ENCODE data around the gene CCDC6.
"Not testable (repeated sequence)": the region's sequence is repeated elsewhere in the genome, so short reads cannot be mapped to it uniquely, and the experiment has no call there.

The CCDC6 gene

DNA sequence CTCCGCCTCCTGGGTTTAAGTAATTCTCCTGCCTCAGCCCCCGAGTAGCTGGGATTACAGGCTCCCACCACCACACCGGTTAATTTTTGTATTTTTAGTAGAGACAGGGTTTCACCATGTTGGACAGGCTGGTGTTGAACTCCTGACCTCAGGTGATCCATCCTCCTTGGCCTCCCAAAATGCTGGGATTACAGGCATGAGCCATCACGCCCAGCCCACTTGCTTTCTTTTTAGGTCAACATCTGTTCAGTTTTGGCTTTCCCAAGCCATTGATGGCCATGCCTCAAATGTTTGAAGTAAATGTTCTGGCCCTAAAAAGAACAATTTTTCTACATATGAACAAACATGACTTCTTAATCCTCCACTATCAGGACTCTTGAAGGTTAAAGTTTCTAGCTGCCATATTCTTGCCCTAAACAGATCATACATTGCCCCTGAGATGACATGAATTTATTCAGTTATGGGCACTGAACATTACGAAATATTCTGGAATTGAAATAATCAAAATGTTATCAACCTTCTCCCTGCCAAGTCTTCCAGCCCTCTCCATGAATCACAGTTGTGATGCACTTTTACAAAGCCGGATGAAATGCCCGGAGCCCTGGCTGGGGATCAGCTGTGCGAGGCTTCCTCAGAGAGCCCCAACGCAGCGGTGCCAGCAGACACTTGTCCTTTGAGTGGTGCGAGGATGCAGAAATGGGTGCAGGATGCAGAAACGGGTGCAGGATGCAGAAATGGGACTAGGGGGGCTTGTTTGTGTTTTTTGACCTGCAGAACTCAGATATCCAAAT, 156.0 kb downstream of the CCDC6 start:
- DNase-seq: no peak

DNA sequence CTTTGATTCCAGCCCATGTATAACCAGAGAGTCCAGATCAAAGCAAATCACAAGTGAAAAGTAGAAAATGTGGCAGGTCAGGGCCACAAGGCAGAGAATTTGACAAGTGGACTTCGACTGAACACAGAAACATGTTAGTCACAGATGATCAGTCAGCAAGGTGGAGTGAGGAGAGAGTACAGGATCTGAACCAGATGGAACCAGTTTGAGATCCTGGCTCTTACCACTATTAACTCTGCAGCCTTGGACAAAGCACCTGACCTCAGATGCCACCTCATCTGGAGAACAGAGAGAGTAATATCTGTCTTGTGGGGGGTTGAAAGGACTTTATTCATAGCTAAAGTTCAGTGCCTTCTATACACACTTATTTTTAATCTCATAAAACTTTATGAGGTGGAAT, 157.5 kb downstream of the CCDC6 start:
- no peak for DNase-seq

DNA sequence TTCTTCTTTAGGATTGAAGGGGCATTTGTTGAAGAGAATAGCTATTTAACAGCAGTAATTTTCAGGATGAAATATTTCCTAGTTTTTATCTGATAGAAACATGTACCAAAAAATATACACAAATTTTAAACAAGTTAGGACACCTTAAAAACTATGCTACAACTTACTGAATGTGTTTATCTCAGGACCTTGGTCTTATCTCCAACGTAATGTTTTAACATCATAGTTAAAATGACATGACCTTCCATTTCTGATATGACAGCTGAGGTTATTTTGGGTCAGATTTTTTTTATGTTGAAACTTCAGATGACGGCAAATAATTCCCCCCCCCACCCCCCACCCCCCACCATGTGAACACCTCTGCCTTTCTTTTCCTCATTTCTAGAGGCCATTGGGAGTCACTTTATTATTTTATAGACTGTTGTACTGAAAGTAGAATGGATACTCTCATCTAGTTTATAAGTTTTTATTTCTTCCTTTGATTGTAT, 161.1 kb downstream of the CCDC6 start:
- no peak for DNase-seq

GRCh38 chr10:59744762-59745161, 161.6 kb downstream of the CCDC6 start:
- DNase-seq: not testable (repeated sequence)

DNA sequence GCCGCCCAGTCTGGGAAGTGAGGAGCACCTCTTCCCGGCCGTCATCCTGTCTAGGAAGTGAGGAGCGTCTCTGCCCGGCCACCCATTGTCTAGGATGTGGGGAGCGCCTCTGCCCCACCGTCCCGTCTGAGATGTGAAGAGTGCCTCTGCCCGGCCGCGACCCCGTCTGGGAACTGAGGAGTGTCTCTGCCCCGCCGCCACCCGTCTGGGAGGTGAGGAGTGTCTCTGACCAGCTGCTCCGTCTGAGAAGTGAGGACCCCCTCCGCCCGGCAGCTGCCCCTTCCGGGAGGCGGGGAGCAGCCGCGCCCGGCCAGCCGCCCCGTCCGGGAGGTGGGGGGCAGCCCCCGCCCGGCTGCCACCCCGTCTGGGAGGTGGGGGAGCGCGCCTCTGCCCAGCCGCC, 162.2 kb downstream of the CCDC6 start:
- not testable (repeated sequence) for DNase-seq

GRCh38 chr10:59741583-59741982, 164.8 kb downstream of the CCDC6 start:
- no peak for DNase-seq

DNA sequence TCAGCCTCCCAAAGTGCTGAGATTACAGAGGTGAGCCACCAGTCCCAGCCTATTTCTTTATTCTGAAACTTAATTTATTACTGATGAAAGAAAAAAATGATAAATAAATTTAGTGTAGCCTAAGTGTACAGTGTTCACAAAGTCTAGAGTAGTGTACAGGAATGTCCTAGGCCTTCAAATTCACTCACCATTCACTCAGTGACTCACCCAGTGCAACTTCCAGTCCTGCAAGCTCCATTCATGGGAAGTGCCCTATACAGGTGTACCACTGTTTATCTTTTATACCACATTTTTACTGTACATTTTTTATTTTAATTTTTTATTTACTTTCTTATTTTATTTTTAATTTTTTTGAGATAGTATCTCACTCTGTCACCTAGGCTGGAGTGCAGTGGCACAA, 165.3 kb downstream of the CCDC6 start:
- no peak for DNase-seq

All from AML-193 (cell line).